Esophagus mucosa (tissue), 1 donor: ENCODE results near the gene KRTAP1-3. TPM values are rescaled to one million over a fixed set of nuclear protein-coding genes. Genes with fewer than 3 reads are reported as not detected.

Source experiments
- ATAC-seq: fragments of 200-7000 bp; cut with Tn5 transposase; one replicate; pipeline ENCODE4 v1.9.1; 2020
- total RNA-seq: library from RNA; stranded (reverse); gene quantifications from one replicate; pipeline ENCODE4 v1.2.4, GENCODE V29; 2023
- donor health status: DM: yes; HTN: yes; CAD: no.

KRTAP1-3 gene
- total RNA-seq, 1 donor from 2014 or later: not detected

DNA sequence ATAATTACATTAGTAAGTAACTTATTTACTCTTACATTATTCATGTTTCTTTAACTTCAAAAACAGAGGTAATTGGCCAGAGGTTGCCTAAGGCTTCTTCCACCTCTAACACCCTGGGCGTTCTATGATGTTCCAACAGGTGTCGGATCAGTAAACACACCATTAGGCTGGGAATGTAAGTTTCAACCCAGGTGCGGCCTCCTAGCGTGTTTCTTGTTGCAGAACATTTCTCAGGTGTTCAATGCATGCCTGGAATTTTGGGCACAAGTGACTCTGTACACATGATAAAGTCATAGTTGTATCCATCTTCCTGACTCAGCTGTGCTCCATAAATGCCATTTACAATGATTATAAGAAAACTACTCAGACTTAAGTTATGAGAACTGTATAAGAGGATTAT is 19.4 kb upstream of the KRTAP1-3 start:
- ATAC-seq: no peak

DNA sequence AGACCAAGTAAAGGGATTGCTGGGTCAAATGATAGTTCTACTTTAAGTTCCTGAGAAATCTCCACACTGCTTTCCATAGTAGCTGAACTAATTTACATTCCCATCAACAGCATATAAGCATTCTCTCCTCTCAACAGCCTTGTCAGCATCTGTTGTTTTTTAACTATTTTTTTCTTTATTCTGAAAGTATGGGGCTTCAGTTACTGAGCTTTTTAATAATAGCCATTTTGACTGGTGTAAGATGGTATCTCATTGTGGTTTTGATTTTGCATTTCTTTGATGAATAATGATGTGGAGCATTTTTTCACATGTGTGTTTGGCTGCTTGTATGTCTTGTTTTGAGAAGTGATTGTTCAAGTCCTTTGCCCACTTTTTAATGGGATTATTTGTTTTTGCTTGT is 17.9 kb upstream of the KRTAP1-3 start:
- ATAC-seq: no peak

DNA sequence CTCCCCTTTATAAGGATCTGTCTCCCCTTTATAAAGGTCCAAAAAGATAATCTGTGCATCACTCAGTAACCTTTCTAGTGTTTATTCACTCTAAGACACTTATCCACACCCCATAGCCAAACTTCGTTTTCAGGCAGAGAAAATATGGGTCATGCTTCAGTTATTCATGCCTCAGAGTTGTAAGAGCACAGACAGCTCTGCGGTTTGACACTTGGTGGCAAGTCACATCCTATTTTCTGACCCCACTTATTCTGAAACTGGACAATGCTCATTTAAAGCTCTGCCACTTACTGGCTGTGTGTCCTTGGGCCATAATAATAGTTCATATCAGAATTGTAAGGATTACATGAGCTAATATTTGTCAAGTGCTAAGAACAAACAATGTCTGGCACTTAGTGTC is 14.4 kb upstream of the KRTAP1-3 start:
- no peak for ATAC-seq

- no peak for ATAC-seq
Measured at GRCh38 chr17:41048441-41048840, 13.8 kb upstream of the KRTAP1-3 start.

DNA sequence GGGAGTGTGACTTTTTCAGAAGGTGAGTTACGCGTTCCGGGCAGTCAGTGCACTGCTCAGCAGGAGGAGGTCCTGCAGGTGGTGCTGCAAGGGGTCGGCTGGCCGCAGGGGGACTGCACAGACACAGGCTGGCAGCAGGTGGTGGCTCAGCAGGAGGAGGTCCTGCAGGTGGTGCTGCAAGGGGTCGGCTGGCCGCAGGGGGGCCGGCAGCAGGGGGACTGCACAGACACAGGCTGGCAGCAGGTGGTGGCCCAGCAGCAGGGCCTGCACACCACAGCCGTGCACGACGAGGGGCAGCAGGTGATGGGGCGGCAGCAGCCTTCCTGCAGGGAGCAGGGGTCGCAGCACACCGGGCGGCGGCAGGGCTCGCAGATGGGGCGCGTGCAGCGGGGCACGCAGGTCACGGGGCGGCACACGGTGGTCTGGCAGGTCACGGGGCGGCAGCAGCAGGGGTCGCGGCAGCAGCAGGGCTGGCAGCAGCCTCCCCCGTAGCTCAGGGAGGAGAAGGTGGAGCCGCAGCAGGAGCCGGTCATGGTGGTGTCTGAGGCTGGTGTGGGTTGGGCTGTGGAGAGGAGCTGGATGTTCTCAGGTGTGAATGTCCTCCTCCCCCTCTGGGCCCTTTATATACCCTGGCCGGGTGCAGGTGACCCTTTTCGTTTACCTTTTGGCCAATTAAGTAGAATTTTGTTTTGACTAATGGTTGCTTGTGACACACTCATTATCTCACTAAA is 12.2 kb upstream of the KRTAP1-3 start, which contains the start of gene KRTAP2-1:
Gene KRTAP2-1, minus strand, starts transcription at position 582 of the 731 bp plus-strand sequence. Its CDS starts 49 bp downstream, at position 533.
- peak; percentile 10 for ATAC-seq

- no peak for ATAC-seq
Measured at GRCh38 chr17:41042953-41043352, 8.3 kb upstream of the KRTAP1-3 start.

- ATAC-seq: peak; percentile 39
Measured at GRCh38 chr17:41040783-41041571, 6.3 kb upstream of the KRTAP1-3 start, which contains the start of gene KRTAP1-1. Gene KRTAP1-1 (minus strand): TSS chr17:41041450. CDS start chr17:41041397, 53 bp downstream.

DNA sequence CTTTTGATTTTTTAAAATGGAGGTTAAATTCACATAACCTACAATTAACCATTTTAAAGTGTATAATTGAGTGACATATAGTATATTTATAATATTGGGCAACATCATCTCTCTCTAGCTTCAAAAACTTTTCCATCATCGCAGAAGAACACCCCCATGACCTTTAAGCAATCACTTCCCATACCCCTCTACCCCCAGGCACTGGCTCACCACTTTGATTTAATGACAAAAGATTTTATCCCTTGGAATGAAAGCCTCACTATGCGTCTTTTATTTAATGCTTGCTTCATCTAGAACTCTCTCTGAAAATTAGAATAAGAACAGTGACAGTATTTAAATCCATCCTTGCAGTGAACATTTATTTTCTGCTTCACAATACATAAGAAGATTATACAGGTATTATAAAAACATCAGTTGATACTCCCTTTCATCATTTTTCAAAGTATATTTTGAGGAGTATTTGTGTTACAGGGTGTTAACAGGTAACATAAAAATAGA is 3.2 kb upstream of the KRTAP1-3 start:
- no peak for ATAC-seq

GRCh38 chr17:41029633-41030245 is 4.9 kb downstream of the KRTAP1-3 start, which contains the start of gene KRTAP1-4:
Gene KRTAP1-4 (minus strand): TSS chr17:41030195. CDS start chr17:41030078, 117 bp downstream.
- ATAC-seq: no peak

DNA sequence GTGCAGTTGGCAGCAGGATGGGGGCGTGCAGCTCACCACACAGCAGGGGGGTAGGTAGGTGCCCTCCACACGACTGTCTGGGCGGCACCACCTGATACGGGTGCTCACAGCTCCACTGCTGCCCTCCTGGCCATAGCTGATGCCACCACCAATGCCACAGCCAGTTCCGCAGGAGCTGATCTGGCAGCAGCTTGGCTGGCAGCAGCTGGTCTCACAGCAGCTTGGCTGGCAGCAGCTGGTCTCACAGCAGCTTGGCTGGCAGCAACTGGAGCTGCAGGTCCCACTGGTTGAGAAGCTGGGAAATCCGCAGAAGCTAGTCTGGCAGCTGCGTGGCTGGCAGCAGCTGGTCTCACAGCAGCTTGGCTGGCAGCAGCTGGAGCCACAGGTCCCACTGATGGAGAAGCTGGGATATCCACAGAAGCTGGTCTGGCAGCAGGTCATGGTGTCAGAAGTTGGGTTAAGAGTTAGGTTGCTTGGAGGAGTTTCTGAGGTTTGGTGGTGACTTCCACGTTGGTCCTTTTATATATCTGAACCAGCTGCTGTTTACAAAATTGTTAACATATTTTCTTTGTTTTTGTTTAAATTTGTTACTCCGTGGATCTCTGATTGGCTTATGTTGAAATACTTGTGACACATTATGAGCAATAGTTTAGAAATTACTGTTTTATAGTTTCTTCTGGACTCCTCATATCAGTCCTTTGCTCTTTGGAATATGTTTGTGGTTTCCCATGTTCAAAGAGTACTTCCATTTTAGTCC is 7.8 kb downstream of the KRTAP1-3 start, which contains the start of gene KRTAP1-5:
Gene KRTAP1-5, minus strand, starts transcription at position 494 of the 757 bp plus-strand sequence. Its CDS starts 53 bp downstream, at position 441.
- ATAC-seq: peak; percentile 36

- ATAC-seq: no peak
Measured at GRCh38 chr17:41024697-41025096, 10.0 kb downstream of the KRTAP1-3 start.

GRCh38 chr17:41020336-41020735 is 14.3 kb downstream of the KRTAP1-3 start:
- ATAC-seq: no peak

DNA sequence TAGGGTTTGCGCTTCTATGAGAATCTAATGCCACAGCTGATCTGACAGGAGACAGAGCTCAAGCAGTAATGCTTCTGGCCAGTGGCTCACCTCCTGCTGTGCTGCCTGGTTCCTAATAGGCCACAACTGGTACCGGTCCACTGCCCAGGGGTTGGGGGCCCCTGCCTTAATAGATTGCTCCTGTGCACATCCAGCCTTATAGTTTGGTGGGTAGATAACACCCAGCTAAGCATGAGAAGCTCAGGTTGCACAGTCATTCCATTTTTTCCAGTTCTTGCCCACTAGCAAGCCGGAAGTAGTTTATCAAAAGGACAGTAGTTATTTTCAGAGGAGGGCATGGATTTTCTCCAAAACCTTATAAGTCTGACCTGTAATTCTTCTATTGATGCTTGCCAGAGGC is 15.3 kb downstream of the KRTAP1-3 start:
- no peak for ATAC-seq

- no peak for ATAC-seq
Measured at GRCh38 chr17:41018541-41018940, 16.1 kb downstream of the KRTAP1-3 start.

GRCh38 chr17:41016578-41017215 is 18.0 kb downstream of the KRTAP1-3 start:
- ATAC-seq: no peak

DNA sequence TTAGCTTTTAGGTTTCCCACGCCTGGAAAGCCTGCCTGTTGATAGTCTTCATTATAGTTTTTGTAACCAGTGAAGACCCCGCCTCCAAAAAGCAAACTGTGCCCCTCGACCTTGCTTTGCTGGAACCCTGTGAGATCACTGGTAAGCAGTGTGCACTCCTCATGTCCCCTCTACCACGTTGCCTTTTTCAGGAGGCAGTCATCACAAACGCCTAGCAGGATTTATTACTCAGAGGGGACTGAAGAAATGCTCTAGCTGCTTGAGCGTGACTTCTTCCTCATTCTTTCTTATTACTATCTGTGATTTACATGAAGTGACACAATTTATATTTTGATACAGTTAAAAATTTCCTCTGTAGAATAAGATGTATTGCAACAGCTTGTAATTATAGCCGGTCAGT is 19.2 kb downstream of the KRTAP1-3 start:
- no peak for ATAC-seq

GRCh38 chr17:41013606-41014005 is 21.1 kb downstream of the KRTAP1-3 start:
- ATAC-seq: no peak

DNA sequence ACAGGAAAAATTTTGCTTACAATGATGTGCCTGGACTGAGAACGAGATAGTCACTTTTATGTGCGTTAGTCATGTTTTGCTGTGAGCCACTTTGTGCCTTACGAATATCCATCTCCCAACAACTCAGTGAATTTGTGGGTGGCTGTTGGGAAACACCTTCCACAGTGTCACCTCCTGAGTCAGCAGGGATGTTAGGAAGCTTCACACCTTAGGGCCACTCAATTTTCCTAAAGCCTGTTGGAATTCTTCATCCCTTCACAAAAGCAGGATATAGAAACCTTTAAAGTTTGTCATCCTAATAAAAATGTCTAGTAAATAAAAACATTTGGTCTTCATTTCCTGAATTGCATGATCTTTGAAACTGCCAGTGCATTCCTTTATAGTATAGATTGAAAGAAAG is 21.5 kb downstream of the KRTAP1-3 start:
- no peak for ATAC-seq

DNA sequence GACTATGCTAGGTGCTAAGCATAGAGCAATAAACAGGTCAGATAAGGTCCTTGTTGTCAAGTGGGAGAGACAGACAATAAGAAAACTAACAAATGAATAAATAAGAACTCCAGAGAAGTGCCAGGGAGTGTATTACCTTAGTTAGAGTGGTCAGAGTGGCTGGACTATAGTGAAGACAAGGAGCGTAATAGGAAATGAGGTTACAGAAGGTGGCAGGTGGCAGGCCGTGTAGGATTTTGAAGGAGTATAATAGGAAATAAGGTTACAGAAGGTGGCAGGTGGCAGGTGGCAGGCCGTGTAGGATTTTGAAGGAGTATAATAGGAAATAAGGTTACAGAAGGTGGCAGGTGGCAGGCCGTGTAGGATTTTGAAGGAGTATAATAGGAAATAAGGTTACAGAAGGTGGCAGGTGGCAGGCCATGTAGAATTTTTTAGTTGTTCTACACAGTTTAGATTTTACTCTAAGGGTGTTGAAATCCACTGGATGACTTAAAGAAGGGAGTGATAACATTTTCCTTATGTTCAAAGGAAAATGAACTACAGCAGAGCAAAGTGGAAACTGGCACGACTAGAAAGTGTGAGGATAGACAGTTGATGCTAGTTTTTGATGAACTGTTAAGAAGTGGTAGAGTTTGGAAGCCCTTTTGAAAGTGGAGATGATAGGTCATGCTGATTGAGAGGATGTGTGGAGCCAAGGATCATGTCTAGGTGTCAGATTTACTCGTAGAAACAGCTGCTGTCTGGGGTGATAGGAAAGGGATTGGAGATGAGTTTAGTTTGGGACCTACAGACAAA is 22.2 kb downstream of the KRTAP1-3 start:
- no peak for ATAC-seq

DNA sequence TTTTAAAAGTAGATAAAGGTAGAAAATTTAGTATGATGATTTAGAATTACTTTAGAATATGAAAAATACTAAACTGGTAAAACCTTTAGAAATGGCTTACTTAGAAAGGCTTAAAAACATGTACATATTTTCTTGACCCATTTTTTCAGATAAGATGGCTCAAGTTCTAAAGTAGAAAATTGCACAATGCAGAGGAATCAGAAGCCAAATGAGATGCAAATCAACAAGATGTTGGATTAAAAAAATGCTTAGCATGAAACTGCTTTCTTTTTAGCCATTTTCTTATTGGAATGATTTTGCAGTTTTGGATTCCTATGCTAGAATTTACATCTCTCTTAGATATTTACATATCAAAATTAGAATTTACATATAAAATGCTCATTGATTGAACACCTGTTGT is 24.2 kb downstream of the KRTAP1-3 start:
- ATAC-seq: no peak

GRCh38 chr17:41009936-41010335 is 24.7 kb downstream of the KRTAP1-3 start:
- no peak for ATAC-seq
